Neural progenitor cell (in vitro differentiated cells): ENCODE data around the gene HRK.

Experiments
- EZH2 ChIP-seq: fragments of 200-600 bp; sonication (generic); IDR thresholded peaks from 2 replicates; pipeline ENCODE4 v1.6.1; 2017; ENCODE audit warnings: antibody characterized with exemption, mild to moderate bottlenecking, moderate library complexity
- TF ChIP-seq, protein P1 (sequence below): fragments of 200-600 bp; sonication (generic); IDR thresholded peaks from 2 replicates; pipeline ENCODE4 v1.5.1; 2017; ENCODE audit warnings: antibody characterized with exemption, mild to moderate bottlenecking

DNA sequence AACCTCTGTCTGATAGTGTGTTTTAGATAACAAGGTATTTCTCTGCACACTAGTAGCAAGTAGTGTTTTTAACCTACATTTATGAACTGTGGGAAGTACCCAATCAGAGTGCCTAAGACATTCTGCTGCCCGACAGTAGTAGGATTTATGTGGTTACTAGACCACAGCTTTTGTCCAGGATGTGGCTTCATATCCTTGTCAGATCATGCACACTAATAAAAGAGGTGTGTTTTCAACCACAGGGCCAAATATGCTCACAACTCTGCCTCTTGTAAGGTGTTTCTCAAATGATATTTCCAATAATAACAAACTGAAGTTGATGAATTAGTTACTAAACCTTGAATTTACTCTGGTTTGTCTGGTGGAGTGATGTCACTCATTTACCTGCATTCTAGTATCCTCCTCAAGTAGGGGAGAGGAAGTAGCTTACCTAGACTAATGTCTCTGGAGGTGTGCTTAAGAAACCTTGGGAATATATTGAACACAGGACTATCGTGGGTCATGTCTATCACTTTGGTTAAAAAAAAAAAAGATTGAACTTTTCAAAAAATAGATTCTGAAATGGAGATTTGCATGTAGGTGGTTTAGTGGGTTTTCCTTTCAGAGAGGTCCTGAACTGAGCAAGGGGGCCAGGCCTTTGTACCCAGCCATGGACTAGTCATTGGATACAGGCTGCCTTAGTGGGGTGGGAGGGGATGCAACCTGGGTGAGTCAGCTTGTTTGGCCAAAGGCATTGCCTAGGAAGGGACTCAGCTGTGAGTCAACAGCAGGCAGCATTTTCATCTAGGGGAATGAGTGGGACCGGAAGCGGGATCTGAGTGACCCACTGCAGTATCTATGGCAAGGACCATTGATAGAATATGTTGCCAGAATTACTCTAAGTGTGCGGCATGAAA, 43.6 kb upstream of the HRK start:
- TF ChIP-seq, protein P1, sequence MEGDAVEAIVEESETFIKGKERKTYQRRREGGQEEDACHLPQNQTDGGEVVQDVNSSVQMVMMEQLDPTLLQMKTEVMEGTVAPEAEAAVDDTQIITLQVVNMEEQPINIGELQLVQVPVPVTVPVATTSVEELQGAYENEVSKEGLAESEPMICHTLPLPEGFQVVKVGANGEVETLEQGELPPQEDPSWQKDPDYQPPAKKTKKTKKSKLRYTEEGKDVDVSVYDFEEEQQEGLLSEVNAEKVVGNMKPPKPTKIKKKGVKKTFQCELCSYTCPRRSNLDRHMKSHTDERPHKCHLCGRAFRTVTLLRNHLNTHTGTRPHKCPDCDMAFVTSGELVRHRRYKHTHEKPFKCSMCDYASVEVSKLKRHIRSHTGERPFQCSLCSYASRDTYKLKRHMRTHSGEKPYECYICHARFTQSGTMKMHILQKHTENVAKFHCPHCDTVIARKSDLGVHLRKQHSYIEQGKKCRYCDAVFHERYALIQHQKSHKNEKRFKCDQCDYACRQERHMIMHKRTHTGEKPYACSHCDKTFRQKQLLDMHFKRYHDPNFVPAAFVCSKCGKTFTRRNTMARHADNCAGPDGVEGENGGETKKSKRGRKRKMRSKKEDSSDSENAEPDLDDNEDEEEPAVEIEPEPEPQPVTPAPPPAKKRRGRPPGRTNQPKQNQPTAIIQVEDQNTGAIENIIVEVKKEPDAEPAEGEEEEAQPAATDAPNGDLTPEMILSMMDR: no peak
- no peak for TF ChIP-seq EZH2
